Tibial nerve (tissue), 4 donors: ENCODE results near the gene APLP1. TPM values are rescaled to one million over a fixed set of nuclear protein-coding genes. Genes with fewer than 3 reads are reported as not detected.

ENCODE experiments used
- DNase-seq, 2 donors: peaks; one replicate each; pipeline ENCODE4 v3.0.0-alpha.2; 2019; ENCODE audit warnings: low spot score in 2 of 2
- H3K27ac ChIP-seq, 4 donors: fragments of 200-600 bp; sonication (generic) in 3 of 4; one replicate each; pipeline ENCODE4 v1.5.1; 2017 to 2019; ENCODE audit warnings: mild to moderate bottlenecking in 1 of 4
- H3K27me3 ChIP-seq, 2 donors: fragments of 200-600 bp; sonication (generic) in 1 of 2; one replicate each; pipeline versions ENCODE4 v1.5.1 to v1.6.0; 2017 to 2019
- H3K36me3 ChIP-seq, 3 donors: fragments of 200-600 bp; sonication (generic); one replicate each; pipeline ENCODE4 v1.5.1; 2018 to 2019
- H3K4me1 ChIP-seq, 4 donors: fragments of 200-600 bp; sonication (generic) in 3 of 4; one replicate each; pipeline ENCODE4 v1.5.1; 2017 to 2019
- H3K4me3 ChIP-seq, 4 donors: fragments of 200-600 bp; sonication (generic) in 3 of 4; one replicate each; pipeline ENCODE4 v1.5.1; 2017 to 2019; ENCODE audit warnings: mild to moderate bottlenecking in 1 of 4, moderate library complexity in 1 of 4
- H3K9me3 ChIP-seq, 4 donors: fragments of 200-600 bp; sonication (generic) in 3 of 4; one replicate each; pipeline ENCODE4 v1.5.1; 2017 to 2019
- EP300 ChIP-seq, 2 donors: sonication (generic); formaldehyde crosslinking; IDR thresholded peaks; one replicate each; pipeline ENCODE4 v1.6.1; 2017; ENCODE audit warnings: antibody characterized with exemption in 2 of 2, mild to moderate bottlenecking in 1 of 2
- POLR2A ChIP-seq, 2 donors: fragments of 450-650 bp; IDR thresholded peaks; one replicate each; pipeline ENCODE4 v1.6.1; 2017; ENCODE audit warnings: antibody characterized with exemption in 2 of 2, mild to moderate bottlenecking in 2 of 2, moderate library complexity in 2 of 2
- WGBS, 2 donors: methylation state at CpG; one replicate each; pipeline ENCODE4 v1.1.5; 2018; 5-methylcytosine and 5-hydroxymethylcytosine counted together
- total RNA-seq, 4 donors: library from RNA; depleted of rRNA; stranded (reverse); fragments of >200 nt; gene quantifications; one replicate each; pipeline ENCODE4 v1.1.0, GENCODE V29; 2016
- TF ChIP-seq, protein P1 (sequence below), 5 experiments: fragments of 200-600 bp in 3 of 5; fragments of 450-650 bp in 2 of 5; sonication (generic) in 3 of 5; IDR thresholded peaks; one replicate each; pipeline ENCODE4 v1.5.1; 2016 to 2019; ENCODE audit warnings: antibody characterized with exemption in 5 of 5, mild to moderate bottlenecking in 3 of 5, moderate library complexity in 2 of 5

The APLP1 gene
- total RNA-seq, 4 donors from 2014 or later = 8.7 to 19.7 (median 10.7) TPM

DNA sequence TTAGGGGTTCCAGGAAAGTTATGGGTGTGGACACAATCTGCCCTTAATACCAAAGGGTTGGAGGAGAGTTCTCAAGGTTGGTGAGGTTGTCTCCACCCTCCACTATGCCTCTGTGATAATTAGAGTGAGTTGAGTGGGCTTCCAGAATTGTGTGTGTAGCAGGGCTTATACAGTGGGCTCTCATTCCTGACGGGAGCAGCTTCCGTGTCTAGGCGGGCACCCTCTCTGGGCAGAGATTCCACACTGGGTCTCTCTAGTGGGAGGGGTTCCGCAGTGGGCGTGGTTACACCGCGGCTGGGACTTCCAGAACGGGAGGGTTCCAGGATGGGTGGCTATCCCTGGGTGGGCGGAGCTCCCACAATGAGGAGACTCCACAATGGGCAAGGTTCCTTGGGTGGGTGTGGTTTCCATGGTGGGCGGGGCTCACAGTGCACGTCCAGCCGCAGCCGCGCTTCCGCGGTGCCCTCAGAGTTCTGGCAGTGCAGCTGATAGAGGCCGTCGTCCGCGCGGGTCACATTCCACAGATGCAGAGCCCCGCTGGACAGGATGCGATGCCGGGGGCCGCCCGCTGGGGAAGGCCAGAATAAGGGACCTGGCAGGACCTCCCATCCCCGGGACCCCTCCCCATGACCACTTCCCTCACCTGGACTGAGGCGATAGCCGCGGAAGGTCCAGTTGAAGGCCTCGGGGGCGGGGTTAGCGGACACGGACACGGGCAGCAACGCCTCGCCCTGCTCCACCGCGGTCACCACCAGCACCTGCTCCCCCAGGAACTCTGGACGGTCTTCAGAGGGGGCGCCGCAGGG lies 24.5 kb upstream of the APLP1 start:
- WGBS, 2 donors = 6 to 10% methylated on average over 30 to 42 of the region's 42 CpGs
- H3K4me3 ChIP-seq = no peak overlapping the region
- no peak overlapping the region for H3K27ac ChIP-seq
- peaks cover 0 to 34% (median 3%) of the 10 kb centered on the region in 4 donors for H3K9me3 ChIP-seq
- H3K36me3 ChIP-seq = no peaks in the 10 kb centered on the region
- no peak for DNase-seq
- peaks cover 0 to 22% (median 9%) of the 10 kb centered on the region in 4 donors for H3K4me1 ChIP-seq
- H3K27me3 ChIP-seq = peaks cover 2 to 59% of the 10 kb centered on the region in 2 donors
- no peak for TF ChIP-seq POLR2A (IDR thresholded peaks at IDR 0.05)
- TF ChIP-seq, protein P1, sequence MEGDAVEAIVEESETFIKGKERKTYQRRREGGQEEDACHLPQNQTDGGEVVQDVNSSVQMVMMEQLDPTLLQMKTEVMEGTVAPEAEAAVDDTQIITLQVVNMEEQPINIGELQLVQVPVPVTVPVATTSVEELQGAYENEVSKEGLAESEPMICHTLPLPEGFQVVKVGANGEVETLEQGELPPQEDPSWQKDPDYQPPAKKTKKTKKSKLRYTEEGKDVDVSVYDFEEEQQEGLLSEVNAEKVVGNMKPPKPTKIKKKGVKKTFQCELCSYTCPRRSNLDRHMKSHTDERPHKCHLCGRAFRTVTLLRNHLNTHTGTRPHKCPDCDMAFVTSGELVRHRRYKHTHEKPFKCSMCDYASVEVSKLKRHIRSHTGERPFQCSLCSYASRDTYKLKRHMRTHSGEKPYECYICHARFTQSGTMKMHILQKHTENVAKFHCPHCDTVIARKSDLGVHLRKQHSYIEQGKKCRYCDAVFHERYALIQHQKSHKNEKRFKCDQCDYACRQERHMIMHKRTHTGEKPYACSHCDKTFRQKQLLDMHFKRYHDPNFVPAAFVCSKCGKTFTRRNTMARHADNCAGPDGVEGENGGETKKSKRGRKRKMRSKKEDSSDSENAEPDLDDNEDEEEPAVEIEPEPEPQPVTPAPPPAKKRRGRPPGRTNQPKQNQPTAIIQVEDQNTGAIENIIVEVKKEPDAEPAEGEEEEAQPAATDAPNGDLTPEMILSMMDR (IDR thresholded peaks at IDR 0.05) = no peak
- no peak for TF ChIP-seq EP300 (IDR thresholded peaks at IDR 0.05)

DNA sequence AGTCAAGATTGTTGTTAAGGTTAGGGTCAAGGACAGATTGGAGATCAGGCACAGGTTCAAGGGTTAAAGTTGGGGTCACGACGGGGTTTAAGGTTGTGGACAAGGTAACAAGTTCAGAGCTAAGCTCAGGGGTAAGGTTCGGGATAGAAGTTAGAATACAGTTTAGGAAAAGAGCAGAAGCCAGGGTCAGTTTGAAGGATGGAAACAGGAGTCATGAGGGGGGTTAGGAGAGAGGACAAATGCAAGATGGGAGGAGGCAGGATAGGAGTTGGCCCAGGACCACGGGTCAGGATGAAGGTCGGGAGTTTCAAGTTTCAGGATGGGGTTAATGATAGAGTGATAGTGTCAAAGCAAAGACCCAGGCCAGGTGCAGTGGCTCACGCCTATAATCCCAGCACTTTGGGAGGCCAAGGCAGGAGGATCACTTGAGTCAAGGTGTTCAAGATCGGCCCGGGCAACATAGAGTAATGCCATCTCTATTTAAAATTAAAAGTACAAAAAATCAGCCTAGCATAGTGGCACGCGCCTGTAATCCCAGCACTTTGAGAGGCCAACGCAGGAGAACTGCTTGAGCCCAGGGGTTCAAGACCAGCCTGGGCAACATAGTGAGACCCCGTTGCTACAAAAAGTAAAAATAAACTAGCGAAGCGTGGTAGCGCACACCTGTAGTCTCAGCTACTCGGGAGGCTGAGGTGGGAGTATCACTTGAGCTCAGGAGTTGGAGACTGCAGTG lies 23.7 kb upstream of the APLP1 start:
- 58 to 65% methylated on average over 16 of the region's 16 CpGs for WGBS, 2 donors
- Histone ChIP-seq H3K36me3 (no peaks in the 10 kb centered on the region), H3K27ac (no peak overlapping the region), H3K27me3 (peaks cover 2 to 66% of the 10 kb centered on the region in 2 donors), H3K9me3 (peaks cover 0 to 26% (median 0%) of the 10 kb centered on the region in 4 donors), H3K4me1 (peaks cover 0 to 22% (median 9%) of the 10 kb centered on the region in 4 donors), H3K4me3 (no peak overlapping the region)
- DNase-seq = no peak
- TF ChIP-seq, protein P1 (IDR thresholded peaks at IDR 0.05) = no peak
- TF ChIP-seq POLR2A (IDR thresholded peaks at IDR 0.05) = no peak
- TF ChIP-seq EP300 (IDR thresholded peaks at IDR 0.05) = no peak

DNA sequence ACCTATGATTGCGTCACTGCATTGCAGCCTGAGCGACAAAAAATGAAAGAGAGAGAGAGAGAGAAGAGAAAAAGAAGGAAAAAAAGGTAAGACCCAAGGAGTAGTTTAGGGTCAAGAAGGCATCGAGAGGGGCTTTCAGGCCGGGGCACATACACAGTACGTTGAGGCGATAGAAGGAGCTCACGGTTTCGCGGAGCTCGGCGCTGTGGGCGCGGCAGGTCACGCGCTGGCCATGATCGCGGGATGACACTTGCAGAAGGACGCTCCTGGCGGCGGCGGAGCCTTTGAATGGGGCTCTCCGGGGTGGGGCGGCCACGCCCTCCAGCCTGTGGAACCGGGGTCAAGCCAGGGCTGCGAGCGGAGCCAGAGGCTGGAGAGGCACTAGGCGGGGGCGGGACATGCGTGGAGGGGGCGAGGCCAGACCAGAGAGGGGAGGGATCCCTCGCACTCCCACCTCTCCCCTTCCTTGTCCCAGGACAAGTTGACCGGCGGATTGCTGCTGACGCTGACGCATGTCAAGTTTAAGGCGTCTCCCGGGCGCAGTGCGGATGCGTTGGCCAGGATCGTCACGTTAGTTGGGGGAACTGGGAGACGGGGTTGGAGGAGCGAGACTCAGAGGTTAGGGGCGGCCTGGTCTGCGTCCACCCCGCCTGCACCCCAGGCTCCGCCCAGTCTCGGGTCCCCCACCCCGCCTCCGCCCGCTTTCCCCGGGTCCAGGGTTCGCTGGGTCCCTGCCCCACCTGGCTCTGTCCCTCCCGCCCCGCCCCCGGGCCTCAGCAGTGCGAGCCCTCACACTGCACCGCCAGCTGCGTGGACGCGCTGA lies 22.9 kb upstream of the APLP1 start:
- Histone ChIP-seq H3K9me3 (peaks cover 0 to 18% (median 0%) of the 10 kb centered on the region in 4 donors), H3K4me1 (peaks cover 0 to 22% (median 9%) of the 10 kb centered on the region in 4 donors), H3K27ac (no peak overlapping the region), H3K27me3 (peaks cover 2 to 74% of the 10 kb centered on the region in 2 donors), H3K4me3 (peak overlapping the region in 2 of 4 donors; percentile 7 to 18), H3K36me3 (no peaks in the 10 kb centered on the region)
- no peak for TF ChIP-seq EP300 (IDR thresholded peaks at IDR 0.05)
- 6 to 7% methylated on average over 33 to 38 of the region's 63 CpGs for WGBS, 2 donors
- no peak for DNase-seq

DNA sequence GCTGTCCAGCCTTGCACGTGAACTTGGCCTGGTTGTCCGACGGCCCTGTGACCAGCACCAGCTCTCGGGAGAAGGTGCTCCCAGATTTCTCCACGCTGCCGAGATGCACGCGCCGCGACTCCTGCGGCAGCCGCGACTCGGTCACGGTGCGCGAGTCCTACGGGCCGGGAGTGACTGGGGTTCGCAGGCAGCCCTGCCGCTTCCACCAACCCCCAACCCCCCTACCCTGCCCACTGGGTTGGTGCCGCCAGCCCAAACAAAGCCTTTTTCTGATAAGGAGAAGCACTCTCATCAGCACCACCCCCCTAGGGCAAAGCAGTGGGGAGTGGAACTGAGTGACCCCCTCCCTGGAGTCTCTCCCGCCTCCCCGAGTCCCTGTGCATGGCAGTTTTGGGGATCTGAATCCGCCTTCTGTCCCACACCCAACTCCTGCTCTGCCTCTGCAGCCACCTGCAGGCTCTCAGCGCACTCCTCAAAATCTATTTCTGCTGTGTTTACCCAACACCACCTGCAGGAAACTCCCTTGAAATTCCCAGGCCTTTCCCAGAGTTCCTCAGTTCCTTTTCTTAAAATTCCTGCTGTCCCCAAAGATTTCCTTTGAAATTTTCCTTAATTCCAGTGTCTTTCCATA lies 22.2 kb upstream of the APLP1 start:
- TF ChIP-seq EP300 (IDR thresholded peaks at IDR 0.05) (no peak), POLR2A (IDR thresholded peaks at IDR 0.05) (no peak)
- TF ChIP-seq, protein P1 (IDR thresholded peaks at IDR 0.05) = no peak
- H3K27ac ChIP-seq = no peak overlapping the region
- peaks cover 0 to 22% (median 9%) of the 10 kb centered on the region in 4 donors for H3K4me1 ChIP-seq
- 8 to 9% methylated on average over 11 to 22 of the region's 26 CpGs for WGBS, 2 donors
- peaks cover 0 to 13% (median 0%) of the 10 kb centered on the region in 4 donors for H3K9me3 ChIP-seq
- H3K4me3 ChIP-seq = no peak overlapping the region
- H3K27me3 ChIP-seq = peaks cover 2 to 80% of the 10 kb centered on the region in 2 donors
- no peak for DNase-seq
- H3K36me3 ChIP-seq = no peaks in the 10 kb centered on the region

DNA sequence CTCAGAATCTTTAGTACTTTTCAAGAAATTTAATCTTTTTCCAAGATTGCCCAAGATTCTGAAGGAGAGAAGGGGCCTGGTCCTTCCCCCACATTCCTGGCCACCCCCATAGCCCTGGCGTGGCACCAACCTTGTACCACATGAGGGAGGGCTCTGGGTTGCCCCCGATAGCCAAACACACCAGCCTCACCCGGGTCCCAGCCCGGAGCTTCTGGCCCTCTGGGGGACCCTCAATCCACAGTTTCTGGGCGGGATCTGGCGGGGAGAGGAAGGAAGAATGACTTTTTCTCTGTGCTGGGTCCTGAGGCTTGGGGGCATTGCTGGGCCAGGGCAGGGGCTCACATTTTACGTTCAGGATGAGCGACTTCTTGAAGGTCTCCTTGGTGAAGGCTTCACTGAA lies 20.5 kb upstream of the APLP1 start:
- H3K9me3 ChIP-seq = no peaks in the 10 kb centered on the region
- no peak for DNase-seq
- H3K4me3 ChIP-seq = no peak overlapping the region
- H3K36me3 ChIP-seq = no peaks in the 10 kb centered on the region
- 68 to 74% methylated on average over 8 of the region's 8 CpGs for WGBS, 2 donors
- TF ChIP-seq, protein P1 (IDR thresholded peaks at IDR 0.05) = no peak
- no peak for TF ChIP-seq POLR2A (IDR thresholded peaks at IDR 0.05)
- no peak for TF ChIP-seq EP300 (IDR thresholded peaks at IDR 0.05)
- H3K27ac ChIP-seq = no peak overlapping the region
- peaks cover 2 to 95% of the 10 kb centered on the region in 2 donors for H3K27me3 ChIP-seq
- peaks cover 0 to 22% (median 9%) of the 10 kb centered on the region in 4 donors for H3K4me1 ChIP-seq
